A204.1 (cell line): ENCODE results near the gene C1QB.
"Not testable (repeated sequence)": the region's sequence is repeated elsewhere in the genome, so short reads cannot be mapped to it uniquely, and the experiment has no call there.

Experiments used
- FAIRE-seq: peaks from 2 replicates; lab custom pipeline; 2012; peaks lifted over from hg19 to GRCh38; lab: Jason Lieb, UNC

C1QB gene

DNA sequence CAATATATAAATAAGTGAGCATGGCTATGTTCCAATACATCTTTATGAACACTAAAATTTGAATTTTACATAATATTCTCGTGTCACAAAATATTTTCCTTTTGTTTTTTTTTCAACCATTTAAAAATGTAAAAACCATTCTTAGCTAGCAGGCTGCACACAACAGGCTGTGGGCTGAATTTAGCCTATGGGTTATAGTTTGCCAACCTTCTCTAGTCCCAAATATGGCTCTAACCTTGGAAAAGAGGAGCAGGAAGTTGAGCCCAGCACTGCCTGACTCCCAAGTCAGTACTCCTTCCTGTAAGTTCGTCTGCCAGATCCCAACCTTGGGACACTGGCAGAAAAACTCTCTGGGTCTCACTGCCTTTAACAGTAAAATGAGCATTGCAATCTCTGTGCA, 13.4 kb downstream of the C1QB start:
- no peak for FAIRE-seq

DNA sequence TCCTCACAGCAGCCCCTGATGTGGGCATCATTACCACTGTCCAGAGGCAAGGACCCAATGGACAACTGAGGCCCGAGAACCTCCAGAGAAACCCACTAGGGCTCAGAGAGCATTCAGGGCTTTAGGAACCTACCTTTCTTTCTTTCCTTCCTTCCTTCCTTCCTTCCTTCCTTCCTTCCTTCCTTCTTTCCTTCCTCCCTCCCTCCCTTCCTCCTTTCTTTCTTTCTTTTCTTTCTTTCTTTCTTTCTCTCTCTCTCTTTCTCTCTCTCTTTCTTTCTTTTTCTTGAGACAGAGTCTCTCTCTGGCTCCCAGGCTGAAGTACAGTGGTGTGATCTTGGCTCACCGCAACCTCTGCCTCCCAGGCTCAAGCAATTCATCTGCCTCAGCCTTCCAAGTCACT, 15.8 kb downstream of the C1QB start:
- not testable (repeated sequence) for FAIRE-seq

DNA sequence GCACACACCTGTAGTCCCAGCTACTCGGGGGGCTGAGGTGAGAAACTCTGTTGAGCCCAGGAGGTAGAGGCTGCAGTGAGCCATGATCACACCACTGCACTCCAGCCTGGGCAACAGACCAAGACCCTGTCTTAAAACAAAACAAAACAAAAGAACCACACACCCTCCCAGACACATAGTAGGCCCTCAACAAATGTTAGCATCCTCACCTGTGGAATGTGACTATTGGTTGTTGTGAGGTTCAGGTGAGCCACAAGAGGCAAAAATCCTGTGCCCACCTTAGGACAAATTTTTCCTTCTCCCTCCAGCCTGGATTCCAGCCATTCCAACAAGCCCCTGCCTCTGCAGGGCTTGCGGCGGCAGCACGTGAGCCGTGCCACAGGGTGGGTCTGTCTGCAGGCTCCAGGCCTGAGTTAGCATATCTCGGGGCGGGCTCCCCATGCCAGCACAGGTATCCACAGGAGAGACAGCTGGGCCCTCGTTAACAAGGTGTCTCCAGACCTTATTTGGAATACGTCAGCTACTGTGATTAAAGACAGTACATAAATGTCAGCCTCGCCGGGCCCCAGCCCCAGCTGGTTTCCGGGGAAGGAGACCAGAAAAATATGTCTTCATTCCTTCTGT, 17.4 kb downstream of the C1QB start:
- no peak for FAIRE-seq

DNA sequence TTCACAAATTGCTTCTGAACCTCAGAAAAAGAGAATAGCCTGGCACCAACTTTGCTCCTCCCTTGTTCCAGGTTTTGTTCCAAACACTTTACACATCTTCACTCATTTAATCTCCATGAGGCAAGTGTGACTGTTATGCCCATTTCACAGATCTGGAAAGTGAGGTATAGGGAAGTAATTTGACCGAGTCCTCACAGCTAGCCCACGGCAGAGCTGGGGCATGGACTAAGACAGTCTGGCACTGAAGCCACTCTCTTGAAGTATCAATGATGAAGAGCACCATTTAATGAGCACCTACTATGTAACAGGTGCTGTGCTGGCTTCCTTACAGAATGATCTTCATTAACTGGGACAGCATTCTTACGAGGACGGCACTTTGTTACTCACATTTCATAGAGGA, 19.0 kb downstream of the C1QB start:
- no peak for FAIRE-seq

DNA sequence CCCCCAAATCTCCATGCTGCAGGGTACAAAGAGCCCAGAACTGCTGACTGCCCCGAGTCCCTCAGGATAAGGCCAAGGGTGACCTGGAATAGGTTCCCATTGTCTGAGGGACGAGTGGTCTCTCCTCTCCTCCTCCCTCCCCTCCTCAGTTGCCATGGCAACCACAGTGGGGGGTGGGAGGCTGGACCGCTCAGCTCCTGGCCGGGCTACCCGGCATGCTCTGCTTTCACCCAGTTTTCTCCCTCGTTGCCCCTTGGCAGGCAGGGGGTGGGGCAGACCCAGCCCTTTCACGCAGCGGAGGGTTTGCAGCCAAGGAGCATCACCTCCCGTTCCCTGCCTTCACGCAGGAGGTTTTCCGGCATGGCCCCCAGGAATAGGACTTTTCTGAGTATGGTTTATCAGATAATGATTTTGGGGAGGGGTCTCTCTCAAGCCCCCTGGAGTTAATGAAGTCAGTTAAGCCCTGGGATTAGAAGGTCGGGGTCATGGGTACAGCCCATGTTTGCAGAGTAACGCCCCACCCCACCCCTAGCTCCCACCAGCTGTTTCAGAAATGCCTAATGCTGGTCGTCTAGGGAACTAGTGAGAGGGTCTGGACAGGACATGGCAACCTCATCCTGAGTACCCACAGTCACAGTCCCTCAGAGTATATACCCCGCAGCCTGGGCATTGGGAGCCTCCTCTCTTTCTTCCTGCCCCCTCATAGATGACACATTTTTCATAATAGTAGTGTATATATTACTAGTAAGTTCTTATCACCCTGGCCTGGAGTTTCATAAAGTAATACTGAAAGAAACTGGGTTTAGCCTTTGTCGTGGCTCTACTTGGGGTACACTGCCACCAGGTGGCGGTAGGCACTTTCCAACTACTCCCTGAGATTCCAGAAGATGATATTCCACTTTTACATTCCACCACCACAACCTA, 20.7 kb downstream of the C1QB start:
- FAIRE-seq = peak; percentile 94

DNA sequence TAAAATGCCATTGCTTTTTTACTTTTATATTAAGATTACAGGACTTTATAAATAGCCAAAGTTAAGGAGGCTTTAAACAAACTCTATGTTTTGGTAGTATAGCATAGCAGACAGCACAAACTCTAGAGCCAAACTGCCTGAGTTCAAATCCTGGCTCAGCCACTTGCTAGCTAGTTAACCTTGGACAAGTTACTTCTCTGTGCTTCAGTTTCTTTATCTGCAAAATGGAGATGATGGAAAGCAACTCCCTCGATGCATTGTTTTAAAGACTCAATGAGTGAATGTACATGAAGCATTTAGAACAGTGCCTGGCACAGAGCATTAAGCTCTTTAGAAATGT, 21.3 kb downstream of the C1QB start:
- no peak for FAIRE-seq

DNA sequence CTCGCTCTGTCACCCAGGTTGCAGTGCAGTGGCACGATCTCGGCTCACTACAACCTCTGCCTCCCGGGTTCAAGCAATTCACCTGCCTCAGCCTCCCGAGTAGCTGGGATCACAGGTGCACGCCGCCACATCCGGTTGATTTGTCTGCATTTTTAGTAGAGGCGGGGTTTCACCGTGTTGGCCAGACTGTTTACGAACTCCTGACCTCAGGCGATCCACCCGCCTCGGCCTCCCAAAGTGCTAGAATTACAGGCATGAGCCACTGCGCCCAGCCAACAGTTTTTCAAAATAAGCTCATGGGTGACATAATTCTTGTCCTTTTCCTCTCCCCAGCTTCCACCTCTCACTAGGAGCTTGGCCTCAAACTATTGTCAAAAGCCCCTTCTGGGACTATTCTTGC, 23.1 kb downstream of the C1QB start:
- FAIRE-seq = not testable (repeated sequence)

DNA sequence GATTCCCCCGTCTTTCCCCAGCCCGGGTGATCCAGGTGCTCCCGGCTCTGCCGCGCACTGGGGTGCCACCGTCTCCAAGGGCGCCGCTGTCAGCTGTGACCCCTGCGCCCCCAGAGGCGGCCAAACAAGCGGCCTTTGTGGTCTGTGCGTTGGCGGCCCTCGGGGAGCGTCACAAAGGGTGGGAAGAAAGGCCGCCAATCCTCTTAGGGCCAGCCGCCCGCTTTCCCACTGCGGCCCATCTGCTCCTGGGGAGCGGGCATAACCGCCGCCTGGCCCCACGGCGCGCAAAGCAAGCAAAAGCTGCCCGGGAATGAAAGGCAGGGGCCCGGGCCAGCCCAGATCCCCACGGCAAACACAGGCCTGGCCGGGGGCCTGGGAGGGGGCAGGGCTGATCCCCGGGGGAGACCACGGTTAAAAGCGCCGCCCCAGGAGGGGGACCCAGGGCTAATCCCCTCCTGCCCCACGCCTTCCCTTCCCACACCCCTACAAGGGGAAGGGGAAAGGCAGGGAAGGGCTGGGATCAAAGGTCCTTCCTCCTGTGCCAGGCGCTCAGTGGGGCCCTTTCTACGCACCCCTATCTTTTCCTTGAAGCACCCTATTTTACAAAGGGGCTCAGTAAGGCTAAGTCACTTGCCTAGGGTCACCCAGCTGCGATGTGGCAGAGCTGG, 24.0 kb downstream of the C1QB start:
- FAIRE-seq = no peak

DNA sequence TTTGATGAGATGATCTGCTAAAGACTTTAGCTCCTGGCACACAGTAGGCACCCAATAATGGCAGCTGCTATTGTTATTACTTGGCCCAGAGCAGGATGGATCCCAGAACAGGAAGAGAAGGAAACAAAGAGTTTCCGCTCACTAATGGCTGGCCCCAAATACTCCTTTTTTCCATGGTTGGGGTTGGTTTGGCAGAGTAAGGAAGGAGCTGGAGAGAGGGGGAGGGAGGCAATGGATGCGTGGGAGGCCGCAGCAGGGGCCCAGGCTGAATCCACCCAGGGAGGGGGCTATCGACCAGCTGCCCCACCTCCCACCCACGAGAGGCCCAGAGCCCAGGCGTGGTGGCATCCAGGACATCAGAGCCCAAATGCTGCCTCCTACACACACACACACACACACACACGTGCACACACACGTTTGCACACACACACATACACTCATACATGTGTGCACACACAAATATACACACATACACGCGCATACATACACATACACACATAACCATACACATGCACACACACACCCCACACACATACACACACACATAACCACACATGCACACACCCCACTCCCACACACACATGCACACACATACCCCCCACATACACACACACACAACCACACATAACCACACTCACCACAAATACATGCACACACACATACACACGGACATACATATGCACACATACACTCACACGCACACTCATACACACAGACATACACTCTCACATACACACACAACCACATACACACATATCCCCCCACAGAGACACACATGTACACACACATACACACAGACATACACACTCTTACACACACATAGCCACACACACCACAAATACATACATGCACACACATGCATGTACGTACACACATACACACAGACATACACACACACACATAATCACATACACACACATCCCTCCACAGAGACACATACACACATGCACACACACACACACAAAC, 25.2 kb downstream of the C1QB start:
- FAIRE-seq = no peak

DNA sequence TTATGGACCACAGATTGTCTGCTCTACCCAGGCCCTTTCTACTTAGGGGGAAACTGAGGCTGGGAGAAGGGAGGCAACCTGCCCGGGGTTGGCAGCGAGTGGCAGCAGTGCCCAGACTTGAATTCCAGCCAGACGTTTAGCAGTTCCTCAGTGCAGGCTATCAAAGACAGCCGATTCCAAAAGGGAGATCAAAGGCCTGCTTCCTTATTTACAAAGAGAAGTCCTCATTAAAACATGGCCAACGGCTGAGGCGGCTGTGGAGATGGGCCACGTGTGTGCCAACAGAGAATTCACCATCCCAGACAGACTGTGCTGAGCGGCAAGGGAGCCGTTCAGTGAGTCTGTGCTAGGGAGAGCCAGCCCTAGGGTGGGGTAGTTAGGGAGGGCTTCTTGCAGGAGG, 27.7 kb downstream of the C1QB start:
- FAIRE-seq = no peak

DNA sequence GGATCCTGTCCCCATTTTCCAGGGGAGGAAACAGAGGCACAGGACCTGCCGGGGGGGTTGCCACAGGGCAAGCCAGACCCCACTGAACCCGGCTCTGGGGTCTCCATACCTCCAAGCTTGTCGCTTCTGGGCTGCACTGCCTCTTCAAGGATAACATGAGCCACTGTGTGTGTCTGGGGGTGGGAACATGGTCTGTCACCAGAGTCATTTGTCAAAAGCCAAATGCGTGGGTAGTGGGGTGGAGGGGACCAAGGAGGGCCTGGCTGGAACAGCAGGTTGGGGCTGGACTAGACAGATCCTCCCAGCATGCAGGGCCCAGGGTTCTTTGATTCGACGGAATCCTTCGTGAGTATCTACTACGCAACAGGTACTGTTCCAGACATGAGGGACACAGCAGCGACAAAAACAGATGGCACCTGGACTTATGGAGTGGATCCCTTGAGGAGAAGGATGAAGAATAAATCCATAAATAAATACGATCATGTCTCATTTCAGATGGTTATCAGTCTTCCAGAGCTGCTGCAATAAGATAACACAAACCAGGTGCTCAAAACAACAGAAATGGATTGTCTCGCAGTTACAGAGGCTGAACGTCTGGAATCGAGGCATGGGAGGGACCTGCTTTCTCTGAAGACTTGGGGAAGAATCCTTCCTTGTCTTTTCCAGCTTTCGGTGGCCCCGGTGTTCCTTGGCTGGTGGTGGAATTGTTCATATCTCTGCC, 28.7 kb downstream of the C1QB start:
- no peak for FAIRE-seq

DNA sequence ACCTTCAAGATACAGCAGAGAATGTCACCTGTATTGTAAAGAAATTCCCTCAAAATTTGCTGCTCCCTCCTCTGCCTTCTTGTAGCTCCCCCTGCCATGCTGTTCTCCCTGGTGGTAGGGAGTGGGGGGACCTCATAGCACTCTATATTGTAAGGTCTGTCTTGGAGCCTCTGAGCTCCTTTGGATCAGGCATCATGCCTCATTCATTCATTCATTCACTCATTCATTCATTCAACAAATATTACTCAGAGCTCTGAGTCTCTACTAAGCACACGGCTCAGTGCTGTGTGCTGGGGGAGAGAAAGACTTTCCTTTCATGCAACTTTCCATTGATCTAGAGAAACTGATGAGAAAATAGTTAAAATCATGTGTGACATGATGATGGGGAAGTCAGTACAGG, 30.5 kb downstream of the C1QB start:
- FAIRE-seq = no peak

DNA sequence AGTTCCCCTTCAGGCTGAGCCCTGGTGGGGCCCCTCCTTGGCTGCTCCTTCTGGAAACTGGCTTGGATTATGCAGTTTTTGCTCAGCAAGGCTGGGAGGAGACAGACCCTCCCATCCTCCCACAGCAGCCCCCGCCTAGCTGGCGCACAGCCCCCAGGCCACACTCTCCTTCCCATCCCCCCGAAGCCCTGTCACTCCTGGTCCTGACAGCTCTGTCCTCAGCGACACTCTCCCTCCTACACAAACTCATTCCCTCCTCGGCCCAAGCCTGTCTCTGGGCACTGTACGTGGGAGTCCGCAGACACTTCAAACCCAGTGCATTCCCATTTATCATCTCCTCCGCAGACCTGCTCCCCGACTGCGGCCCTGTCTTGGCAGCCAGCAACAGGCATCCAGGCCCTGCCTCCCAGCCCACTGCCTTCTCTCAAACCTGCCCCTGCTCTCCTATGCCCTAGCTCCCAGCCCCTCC, 32.6 kb downstream of the C1QB start:
- no peak for FAIRE-seq

DNA sequence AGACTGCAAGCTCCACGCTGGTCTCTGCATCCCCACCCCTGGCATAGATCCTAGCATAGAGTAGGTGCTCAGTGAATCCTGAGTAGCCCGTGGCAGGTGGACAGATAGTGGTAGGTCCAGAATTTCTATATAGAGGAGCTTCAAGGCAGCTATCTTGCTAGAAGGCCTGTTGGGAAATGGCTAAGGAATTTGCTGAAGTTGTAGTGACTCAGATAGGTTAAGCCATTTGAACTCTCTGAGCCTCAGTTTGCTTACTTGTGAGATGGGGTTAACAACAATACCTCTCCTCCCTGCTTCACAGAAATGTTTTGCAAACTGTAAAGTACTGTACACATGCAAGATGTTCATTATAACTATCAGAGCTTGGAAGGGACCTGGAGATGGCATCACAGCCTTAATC, 34.2 kb downstream of the C1QB start:
- no peak for FAIRE-seq

DNA sequence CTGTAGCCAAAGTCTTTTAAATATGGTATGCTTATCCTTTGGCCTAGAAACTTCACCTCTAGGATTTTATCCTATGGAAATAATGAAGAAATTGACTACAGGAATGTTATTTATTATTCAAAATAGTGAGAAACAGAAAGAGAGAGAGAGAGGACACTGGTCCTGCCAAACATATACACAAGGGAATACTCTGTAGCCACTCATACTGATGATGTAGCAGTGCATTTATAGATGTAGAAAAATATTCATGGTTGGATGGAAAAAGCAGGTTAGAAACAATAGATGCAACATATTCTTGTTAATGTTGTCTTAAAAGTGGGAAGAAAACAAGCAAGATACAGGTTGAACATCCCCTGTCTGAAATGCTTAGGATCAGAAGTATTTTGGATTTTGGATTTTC, 35.4 kb downstream of the C1QB start:
- FAIRE-seq = no peak

DNA sequence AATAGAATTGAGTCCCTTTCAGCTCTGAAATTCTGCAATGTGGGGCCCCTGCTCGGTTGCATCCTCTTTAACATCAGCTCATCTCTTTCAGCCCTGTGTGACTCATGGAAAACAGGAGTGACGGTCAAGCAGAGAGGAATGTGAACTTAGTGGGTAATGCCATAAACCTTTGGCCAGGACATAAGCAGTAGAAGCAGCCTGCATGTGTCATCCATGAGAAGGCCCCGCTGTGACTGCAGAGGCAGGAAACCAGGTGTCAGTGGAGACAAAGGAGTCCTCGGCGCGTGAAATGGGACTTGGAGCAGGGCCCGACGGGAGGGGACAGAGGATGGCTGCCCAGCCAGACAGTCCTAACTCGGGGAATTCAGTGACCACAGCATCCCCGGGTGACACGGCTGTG, 36.5 kb downstream of the C1QB start:
- FAIRE-seq = no peak

DNA sequence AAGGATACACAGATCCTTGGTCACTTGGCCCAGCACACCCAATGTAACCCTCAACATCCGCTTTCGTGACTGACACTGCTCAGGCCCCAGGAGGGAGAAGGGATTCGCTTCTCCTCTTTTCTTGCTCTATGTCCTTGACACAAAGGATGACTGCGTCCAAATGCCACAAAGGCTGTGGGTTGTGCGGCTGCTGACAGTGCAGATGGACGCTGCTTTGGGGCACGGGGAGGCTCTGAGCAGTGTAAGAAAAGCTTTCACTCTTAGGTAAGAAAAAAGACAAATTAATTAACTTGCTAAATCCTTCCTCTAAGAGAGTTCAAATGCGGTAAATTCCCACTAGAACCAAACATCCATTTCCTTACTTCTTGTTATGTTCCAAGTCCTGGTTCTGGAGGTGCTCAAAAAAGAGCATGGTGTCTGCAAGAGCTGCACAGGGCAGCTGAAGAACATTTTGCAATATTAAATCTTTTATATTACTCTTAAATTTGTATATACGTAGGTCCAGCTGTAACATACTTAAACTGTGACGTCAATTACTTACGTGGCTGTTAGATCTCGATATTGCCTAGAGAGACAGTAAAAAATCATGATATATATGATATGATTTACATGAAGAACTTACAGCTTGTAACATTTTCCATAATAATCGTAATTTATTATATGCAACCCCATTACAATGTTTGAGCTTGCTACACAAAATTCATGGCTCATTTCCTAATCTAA, 38.2 kb downstream of the C1QB start:
- no peak for FAIRE-seq

DNA sequence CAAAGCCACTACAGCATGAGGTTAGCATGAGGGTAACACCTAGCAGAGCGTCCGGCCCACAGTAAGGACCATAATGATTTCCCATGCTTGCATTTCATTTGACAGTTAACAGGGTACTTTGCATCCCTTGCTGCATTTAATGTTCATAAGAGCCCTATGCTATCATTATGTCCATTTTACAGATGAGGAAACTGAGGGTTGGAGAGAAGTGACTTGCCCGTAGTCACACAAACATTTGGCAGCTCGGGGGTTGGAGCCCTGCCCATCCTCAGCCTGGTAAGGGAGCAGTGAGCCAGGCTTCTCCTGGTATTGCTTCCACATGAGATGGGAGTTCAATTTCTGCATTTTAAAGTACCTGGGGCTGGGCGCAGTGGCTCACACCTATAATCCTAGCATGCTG, 41.1 kb downstream of the C1QB start:
- FAIRE-seq = no peak

DNA sequence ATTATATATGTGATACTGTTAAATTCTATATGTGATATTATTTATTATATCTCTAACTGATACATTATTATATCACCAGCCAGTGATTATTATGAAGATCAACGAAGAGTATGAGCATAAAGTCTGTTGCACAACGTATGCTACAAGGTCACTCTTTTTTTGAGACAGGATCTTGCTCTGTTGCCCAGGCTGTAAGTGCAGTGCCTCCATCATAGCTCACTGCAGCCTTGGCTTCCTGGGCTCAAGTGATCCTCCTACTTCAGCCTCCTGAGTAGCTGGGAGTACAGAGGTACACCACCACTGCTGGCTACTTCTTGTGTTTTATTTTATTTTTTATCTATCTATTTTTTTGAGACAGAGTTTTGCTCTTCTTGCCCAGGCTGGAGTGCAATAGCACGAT, 43.6 kb downstream of the C1QB start:
- no peak for FAIRE-seq

DNA sequence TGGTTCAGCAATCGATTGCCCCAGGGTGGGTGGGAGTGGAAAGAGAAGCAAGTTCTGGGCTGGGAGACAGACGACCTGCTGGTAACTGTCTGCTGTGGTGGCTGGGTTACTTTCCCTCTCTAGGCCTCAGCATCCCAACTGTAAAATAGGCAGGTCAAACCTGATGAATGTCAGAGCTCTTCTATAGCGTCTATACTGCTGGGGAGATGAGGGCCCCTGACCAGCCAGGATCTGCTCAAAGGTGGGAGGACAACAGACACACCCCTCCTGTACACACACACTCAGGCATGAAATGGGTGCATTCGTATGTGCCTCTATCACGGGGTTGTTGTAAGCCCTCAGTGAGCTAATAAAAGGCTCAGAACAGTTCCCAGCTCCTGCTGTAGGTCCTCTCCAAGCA, 44.9 kb downstream of the C1QB start:
- FAIRE-seq = no peak
